Activated CD4-positive, alpha-beta T cell treated with anti-CD3 and anti-CD28 coated beads, Interleukin-2, amount 50 U/mL, for 16 hours (primary cell): ENCODE measurements around the gene LMTK3.
"Not testable (repeated sequence)": the region's sequence is repeated elsewhere in the genome, so short reads cannot be mapped to it uniquely, and the experiment has no call there.

Source experiments
- DNase-seq: peaks from one replicate; pipeline ENCODE4 v3.0.0-alpha.2; 2020

Gene LMTK3

DNA sequence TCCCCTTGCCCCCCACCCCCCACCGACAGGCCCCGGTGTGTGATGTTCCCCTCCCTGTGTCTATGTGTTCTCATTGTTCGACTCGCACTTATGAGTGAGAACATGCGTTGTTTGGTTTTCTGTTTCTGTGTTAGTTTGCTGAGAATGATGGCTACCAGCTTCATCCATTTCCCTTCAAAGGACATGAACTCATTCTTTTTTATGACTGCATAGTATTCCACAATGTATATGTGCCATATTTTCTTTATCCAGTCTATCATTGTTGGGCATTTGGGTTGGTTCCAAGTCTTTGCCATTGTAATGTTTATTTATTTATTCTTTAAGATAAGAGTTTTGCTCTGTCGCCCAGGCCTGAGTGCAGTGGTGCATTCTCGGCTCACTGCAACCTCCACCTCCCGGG is 26.4 kb upstream of the LMTK3 start:
- DNase-seq: not testable (repeated sequence)

- DNase-seq: no peak
These were observed 25.9 kb upstream of the LMTK3 start for GRCh38 chr19:48537541-48537940.

- DNase-seq: no peak
These were observed 22.1 kb upstream of the LMTK3 start for GRCh38 chr19:48533770-48534169.

DNA sequence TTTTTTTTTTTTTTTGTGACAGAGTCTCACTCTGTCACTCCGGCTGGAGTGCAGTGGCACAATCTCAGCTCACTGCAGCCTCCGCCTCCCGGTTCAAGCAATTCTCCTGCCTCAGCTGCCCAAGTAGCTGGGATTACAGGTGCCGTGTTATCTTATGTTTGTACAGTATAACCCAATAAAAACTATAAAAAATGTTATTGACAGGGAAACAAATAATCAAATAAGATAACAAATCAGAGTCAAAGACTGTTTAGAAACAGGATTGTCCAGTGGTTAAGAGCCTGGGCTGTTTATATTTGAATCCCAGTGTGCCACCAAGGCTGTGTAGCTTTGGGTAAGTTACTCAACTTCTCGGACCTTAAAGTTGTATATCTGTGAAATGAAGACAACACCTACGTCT is 19.1 kb upstream of the LMTK3 start:
- DNase-seq: no peak

DNA sequence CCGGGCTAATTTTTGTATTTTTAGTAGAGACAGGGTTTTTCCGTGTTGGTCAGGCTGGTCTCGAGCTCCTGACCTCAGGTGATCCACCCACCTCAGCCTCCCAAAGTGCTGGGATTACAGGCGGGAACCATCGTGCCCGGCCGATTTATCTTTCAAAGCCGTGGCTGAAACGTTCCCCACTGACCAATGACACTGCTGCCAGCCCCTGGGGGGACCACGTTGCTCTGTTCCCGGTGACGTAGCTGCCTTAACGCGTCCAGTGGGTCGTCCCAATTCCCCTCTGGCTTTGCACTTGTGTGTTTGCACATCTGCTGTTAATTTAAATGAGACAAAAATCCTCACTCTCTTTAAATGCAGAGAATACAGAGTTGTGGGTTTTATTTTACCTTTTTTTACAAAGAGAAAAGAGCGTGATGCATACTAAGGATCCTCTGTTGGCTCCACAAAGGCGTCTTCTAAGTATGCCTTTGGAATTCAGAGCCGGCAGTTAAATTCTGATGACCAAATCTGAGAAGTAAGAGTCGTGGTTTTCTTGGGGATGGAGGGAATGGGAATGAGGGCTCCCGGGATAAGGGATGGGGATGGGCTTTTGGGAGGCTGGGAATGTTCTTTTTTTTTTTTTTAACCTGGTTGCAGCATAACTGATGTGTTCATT is 18.6 kb upstream of the LMTK3 start:
- DNase-seq: no peak

DNA sequence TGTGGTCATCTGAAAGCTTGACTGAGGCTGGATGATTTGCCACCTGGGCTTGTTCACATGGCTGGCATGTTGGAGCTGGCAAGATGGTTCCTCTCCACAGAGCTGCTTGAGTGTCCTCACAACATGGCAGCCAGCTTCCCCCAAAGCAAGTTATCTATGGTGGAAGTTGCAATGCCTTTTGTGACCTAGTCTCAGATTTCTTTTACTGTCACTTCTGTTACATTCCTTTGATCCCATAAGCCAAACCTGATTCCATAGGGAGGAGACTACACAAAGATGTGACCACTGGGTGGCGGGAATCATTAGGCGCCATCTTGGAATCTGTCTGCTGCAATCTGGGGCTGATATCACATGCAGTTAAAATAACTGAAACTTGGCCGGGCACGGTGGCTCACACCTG is 17.5 kb upstream of the LMTK3 start:
- no peak for DNase-seq

GRCh38 chr19:48524732-48525131 is 13.1 kb upstream of the LMTK3 start:
- no peak for DNase-seq

DNA sequence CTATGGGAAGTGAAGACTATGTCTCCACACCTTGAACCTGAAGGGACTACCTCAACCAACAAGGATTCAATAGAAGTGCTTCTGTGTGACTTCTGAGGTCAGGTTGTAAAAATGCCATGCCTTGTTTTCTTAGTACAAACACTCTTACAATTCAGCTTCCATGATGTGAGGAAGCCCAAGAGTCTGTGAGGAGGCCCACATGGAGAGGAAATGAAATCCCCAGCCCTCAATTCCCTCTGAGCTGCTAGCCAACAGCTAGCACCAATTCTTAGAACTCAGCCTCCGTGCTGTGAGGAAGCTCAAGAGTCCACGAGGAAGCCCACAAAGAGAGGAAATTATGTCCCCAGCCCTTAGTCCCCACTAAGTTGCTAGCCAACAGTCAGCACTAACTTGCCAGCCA is 12.6 kb upstream of the LMTK3 start:
- DNase-seq: no peak

- no peak for DNase-seq
These were observed 8.5 kb upstream of the LMTK3 start for GRCh38 chr19:48520134-48520533.

- not testable (repeated sequence) for DNase-seq
These were observed 7.8 kb upstream of the LMTK3 start for GRCh38 chr19:48519426-48519825.

GRCh38 chr19:48518207-48518606 is 6.6 kb upstream of the LMTK3 start:
- DNase-seq: no peak

- DNase-seq: no peak
These were observed 4.9 kb upstream of the LMTK3 start for GRCh38 chr19:48516536-48516935.

GRCh38 chr19:48514123-48514458 is 2.5 kb upstream of the LMTK3 start:
- no peak for DNase-seq

DNA sequence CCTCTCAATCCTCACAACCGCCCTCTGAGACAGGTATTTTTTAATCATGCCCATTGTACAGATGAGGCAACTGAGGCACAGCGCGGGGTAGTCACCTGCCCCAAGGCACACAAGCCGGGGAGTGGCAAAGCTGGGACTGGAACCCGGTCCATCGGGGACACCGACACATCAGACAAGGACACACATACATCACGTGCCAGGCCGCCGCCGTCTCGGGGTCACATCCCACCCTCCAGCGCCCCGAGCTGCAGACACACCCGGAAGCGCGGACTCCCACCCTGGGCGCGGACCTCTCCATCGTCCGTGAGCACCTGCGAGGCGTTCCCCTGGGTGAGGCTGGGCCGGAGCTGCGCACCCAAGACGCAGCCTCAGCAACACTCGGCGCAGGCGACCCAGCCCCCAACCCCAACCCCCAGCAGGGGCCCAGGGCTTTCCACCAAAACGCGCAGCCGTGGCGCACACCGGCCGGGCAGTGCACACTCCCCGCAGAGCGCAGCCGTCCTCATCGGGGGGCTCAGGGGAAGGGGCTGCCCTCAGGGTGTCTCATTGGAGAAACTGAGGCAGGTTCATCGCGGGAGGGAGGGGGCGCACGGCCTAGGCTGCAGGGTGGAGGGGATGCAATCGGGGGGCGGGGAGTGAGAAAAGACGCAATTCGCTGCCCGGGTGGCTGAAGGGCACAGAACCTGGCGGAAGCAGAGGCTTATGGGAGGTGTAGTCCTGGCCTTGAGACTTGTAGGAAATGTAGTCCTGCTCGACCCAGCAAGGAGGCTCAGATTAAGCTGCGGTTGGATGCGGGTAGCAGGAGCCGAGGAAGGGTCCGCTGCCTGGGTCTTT is 1.9 kb upstream of the LMTK3 start:
- DNase-seq: peak; percentile 80

GRCh38 chr19:48512504-48513288 is 1.1 kb upstream of the LMTK3 start:
- DNase-seq: no peak

GRCh38 chr19:48511321-48511731 is 309 bp downstream of the LMTK3 start:
- DNase-seq: no peak

DNA sequence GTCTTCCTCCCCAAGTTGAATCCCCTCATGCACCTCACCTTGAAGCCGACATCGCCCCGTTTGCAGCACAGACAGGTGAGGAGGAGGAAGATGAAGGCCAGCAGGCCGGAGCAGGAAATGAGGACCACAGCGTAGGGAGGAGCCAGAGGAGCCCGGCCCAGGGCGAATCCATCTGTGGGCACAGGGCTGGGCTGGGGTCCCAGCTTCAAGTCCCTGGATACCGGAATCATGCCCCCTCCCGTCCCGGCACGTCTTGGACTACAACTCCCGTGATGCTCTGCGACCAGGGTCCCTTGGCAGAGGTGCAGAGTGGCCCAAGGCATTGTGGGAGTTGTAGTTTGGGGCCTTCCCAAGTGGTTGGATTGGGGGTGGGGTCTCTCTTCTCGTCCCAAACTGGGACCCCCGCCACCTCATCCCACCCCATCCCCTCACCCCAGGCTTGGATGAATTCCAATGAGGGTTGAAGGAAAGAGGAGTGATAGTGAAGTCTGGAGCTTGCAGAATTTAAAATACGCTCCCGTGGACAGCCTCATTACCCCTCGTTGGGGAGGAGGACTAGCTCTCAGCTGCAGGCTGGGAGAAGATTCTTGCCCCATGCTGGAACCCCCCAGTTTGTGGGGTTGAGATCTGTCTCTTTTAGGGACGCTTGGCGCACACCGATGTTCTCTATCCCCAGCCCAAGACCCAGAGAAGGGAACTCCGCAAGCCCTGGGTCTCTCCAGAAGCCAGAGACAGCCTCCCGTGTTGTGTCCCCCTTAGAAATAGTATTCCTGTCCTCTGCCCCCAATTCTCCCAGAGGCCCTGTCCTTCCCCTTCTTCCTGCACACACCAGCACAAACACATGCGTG is 990 bp downstream of the LMTK3 start:
- peak; percentile 74 for DNase-seq

DNA sequence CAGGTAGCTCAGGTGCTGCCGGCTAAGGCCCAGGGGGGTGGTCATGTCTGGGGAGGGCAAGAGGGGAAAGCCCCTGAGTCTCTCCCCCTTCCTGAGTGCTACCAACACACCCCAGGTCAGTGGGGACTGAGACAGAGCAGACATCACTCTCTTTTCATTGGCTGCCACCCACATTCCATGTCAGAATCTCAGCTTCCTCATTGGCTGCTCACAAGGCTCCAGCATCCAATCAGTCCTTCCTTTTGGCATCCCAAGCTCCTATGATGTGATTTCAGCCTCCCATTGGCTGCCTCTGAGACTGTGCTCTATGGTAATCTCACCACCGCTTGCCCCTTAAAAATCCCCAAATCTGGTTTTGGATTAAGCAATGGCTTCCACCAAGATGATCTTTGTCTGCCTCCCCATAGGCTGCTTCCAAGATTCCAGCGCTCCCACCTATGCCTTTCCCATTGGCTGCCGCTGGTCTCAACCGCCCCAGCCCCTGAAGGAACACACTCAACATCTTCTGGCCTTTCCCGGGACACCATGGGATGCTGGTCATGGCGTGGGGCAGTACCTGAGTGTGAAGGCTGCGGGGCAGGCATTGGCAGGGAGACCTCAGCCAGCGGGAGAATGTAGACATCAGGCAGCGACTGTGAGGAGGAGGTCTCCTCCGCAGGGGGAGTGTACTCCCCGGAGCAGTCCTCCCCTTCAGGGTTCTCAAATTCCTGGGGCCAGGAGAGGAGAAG is 2.0 kb downstream of the LMTK3 start:
- DNase-seq: no peak

DNA sequence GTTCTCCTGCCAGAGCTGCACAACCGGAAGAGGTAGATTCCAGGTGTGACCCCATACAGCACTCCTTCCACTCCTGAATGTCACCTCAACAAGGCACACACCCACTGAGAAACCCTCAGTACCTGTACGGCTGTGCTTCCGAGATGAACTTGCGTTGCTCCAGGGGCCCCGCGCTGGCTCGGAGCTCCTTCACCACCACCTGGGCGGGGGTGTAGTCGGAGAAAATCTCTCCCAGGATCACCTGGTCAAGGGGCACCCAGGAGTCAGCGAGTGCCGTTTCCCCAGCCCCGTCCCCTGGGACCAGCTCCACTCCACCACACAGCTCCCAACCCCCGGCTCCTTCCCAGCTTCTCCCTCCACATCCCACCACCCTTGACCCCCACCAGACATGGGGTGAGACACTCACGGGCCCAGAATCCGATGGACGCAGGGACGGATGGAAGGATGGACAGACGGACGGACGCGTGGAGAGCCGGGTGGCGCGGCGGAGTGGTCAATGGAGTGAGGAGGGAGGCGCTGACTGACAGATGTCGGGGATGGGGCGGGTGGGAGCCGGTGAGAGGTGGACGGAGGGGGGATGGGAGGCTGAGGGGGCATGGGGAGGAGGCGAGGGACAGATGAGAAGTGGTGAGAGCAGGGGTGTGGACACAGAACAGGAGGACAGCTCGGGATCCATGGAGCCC is 2.8 kb downstream of the LMTK3 start:
- no peak for DNase-seq

- DNase-seq: no peak
These were observed 3.7 kb downstream of the LMTK3 start for GRCh38 chr19:48507911-48508439.

- peak; percentile 61 for DNase-seq
These were observed 5.4 kb downstream of the LMTK3 start for GRCh38 chr19:48506138-48506733.
